ENCODE measurements around the gene POLR1E.
"Not testable (repeated sequence)": the region's sequence is repeated elsewhere in the genome, so short reads cannot be mapped to it uniquely, and the experiment has no call there.

Gene POLR1E

GRCh38 chr9:37507566-37508134, 21.9 kb downstream of the POLR1E start:
- DNase-seq = no peak

- no peak for DNase-seq
These were observed 22.5 kb downstream of the POLR1E start for GRCh38 chr9:37508135-37508833.

- no peak for DNase-seq
These were observed 23.1 kb downstream of the POLR1E start for GRCh38 chr9:37508834-37509206.

- no peak for DNase-seq
These were observed 23.8 kb downstream of the POLR1E start for GRCh38 chr9:37509536-37509935.

- DNase-seq = not testable (repeated sequence)
These were observed 24.3 kb downstream of the POLR1E start for GRCh38 chr9:37510053-37510452.

- DNase-seq = no peak
These were observed 25.6 kb downstream of the POLR1E start for GRCh38 chr9:37511016-37512010.

GRCh38 chr9:37512437-37512836, 26.7 kb downstream of the POLR1E start:
- no peak for DNase-seq

- not testable (repeated sequence) for DNase-seq
These were observed 28.7 kb downstream of the POLR1E start for GRCh38 chr9:37514415-37514814.

- no peak for DNase-seq
These were observed 29.3 kb downstream of the POLR1E start for GRCh38 chr9:37514999-37515398.

GRCh38 chr9:37515620-37516258, 30.0 kb downstream of the POLR1E start:
- DNase-seq = no peak

- no peak for DNase-seq
These were observed 32.2 kb downstream of the POLR1E start for GRCh38 chr9:37517923-37518322.

GRCh38 chr9:37520641-37521040, 34.9 kb downstream of the POLR1E start:
- no peak for DNase-seq

GRCh38 chr9:37521111-37521510, 35.4 kb downstream of the POLR1E start:
- no peak for DNase-seq

- DNase-seq = no peak
These were observed 37.2 kb downstream of the POLR1E start for GRCh38 chr9:37522971-37523370.

- no peak for DNase-seq
These were observed 38.2 kb downstream of the POLR1E start for GRCh38 chr9:37523916-37524315.

GRCh38 chr9:37528652-37529471, 43.1 kb downstream of the POLR1E start:
- no peak for DNase-seq

GRCh38 chr9:37531699-37532098, 46.0 kb downstream of the POLR1E start:
- no peak for DNase-seq

- DNase-seq = no peak
These were observed 48.7 kb downstream of the POLR1E start for GRCh38 chr9:37534412-37534811.

- no peak for DNase-seq
These were observed 49.2 kb downstream of the POLR1E start for GRCh38 chr9:37534901-37535300.

GRCh38 chr9:37538099-37538498, 52.4 kb downstream of the POLR1E start:
- no peak for DNase-seq

- DNase-seq = no peak
These were observed 53.9 kb downstream of the POLR1E start for GRCh38 chr9:37539634-37540033.

GRCh38 chr9:37540634-37541033, 54.9 kb downstream of the POLR1E start:
- no peak for DNase-seq
